Stimulated activated naive CD8-positive, alpha-beta T cell treated with anti-CD3 and anti-CD28 coated beads, Interleukin-15, Interleukin-2, amounts not matched to agents 100 U/mL and 50 U/mL, for 24 hours (primary cell): Measurements from ENCODE around the gene STIP1.
"Not testable (repeated sequence)": the region's sequence is repeated elsewhere in the genome, so short reads cannot be mapped to it uniquely, and the experiment has no call there.

Experiments used
- ATAC-seq: fragments of 150-1000 bp; cut with Tn5 transposase; one replicate; pipeline ENCODE4 v1.10.0; 2021
- DNase-seq: peaks from one replicate; pipeline ENCODE4 v3.0.0; 2021

The STIP1 gene

DNA sequence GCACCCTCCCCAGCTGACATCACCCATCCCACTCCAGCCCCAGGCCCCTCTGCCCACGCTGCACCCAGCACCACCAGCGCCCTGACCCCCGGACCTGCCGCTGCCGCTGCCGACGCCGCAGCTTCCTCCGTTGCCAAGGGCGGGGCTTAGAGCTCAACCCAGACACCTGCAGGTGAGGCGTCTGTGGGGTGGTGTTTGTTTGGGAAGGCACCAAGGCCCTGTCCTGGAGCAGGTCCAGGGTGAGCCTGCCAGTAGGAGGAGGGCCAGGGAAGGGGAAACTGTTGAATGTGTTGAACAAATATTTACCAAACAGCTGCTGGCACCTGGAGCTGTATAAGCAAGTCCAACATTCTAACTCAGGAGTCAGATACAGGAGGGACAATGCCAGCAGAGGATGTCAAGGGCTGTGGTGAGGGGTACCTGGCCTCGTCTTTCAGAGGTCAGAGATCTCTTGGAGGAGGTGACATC, 51.5 kb downstream of the STIP1 start:
- no peak for ATAC-seq

DNA sequence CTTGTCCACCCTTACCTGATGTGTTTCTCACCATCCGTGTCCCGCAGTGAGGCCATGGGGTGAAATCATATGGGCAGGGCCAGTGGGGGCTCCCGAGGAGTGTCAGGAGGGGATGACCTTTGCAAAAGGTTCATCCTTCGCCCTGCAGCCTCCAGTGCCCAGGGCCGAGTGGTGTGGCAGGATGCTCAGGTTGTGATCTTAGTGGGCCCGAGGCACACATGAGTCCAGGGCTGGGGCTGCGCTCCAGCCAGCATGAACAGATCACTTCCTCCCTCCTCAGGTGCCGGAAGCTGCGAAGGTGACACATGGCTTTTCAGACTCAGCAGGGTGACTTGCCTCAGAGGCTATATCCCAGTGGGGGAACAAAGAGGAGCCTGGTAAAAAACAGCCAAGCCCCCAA, 52.1 kb downstream of the STIP1 start:
- ATAC-seq (no peak), DNase-seq (no peak)

More for the DNA sequence above, 51.5 kb downstream of the STIP1 start:
- DNase-seq: no peak

DNA sequence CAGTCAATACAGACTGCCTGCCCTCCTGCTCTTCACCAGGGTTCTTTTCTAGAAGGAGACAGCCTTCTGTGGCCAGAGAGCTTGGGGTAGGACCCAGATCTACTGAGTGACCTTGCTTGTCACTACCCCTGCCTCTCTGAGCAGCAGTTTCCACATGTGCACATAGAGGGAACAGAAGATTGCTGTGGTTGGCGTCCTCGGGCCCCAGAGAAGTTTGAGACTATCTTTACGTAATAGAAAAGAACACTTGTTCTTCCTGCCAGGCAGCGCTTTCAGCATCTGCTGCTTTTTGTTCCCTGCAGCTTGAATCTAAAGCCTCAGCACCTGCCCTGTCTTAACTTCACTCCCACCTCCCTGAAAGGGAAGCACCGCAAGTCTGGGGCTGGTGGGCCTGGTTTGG, 53.0 kb downstream of the STIP1 start:
- ATAC-seq: no peak
- DNase-seq: no peak

DNA sequence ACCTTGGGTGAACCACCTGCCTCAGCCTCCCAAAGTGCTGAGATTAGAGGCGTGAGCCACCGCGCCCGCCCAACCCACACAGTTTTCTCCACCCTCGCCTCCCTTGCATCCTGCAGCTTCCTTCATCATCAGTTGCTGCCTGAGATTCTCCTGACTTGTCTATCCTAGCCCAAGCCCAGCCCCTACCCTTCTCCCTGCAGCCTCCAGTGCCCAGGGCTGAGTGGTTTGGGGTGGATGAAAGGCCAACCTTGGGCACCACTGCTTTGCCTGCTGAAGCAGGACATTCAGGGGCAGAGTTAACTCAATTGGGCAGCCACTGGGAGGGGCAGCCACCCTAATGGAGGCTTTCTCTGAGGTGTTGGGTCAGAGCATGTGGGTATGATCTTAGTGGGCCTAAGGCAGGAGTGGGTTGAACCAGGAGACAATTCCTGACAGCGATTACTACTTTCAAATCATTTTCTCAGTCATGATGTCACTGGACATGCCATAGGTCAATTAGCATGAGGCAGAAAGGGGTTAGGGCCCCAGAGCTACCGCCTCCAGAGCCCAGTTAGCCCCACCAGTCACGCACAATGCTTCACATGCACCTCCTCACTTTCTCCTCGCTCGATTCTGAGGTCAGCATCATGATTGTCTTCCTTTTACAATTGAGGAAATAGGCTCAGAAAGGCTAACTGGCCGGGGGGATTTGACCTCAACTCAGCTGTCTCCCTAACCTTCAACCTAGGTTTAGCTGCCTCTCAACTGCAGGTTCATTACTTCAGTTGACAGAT, 53.9 kb downstream of the STIP1 start:
- DNase-seq (no peak), ATAC-seq (no peak)

DNA sequence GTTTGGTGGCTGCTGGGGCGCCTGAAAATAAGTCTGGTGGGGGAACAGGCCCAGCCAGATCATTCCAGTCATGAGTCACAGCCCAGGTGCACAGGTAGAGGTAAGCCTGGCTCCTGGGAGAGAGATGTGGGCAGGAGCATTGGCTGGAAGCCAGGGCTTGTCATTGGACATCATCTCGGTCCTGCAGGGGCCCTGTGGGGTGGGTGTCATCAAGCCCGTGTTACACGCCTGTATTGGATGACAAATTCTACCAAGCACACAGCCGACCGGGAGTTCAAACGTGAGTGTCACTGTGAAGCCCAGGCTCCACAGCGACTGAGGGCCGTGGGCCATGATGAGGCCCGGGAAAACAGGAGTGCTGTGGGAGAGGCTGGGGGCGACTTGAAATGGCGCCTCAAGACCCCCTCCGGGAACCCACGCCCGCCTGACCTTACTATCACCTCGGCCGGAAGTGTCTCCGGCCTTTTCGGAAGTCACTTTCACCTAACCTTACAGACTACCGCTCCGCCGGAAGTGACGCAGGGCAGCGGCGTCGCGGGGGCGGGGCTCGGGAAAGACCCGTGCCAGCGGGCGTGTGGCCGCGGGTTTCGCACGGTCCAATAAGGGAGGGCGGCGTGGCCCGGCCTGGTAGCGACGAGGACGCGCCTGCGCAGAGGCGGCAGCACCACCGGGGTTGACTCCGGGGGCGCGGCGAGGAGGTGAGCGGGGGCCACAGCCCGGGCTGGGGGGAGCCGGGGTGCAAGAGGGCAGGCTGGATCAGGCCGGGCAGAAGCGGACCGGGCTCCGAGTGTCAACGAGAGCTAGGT, 54.7 kb downstream of the STIP1 start, which contains the start of gene FKBP2:
FKBP2 (plus strand) TSS at position 661 of the 806 bp plus-strand sequence. CDS start 1,293 bp downstream, outside the sequence.
- DNase-seq (peak; percentile 99), ATAC-seq (peak; percentile 66)

DNA sequence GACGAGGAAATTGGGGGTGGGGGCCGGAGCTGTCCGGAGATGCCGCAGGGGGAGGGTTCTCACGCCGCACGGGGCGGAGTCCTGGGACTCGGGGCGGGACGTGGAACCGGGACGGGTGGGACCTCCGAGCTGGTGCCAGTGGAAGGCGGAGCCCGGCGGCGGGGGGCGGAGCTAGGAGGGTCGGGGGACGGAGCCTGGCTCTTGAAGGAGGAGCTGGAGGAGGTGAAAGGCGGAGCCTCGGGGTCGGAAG, 55.2 kb downstream of the STIP1 start:
- ATAC-seq: peak; percentile 83
- peak; percentile 100 for DNase-seq

DNA sequence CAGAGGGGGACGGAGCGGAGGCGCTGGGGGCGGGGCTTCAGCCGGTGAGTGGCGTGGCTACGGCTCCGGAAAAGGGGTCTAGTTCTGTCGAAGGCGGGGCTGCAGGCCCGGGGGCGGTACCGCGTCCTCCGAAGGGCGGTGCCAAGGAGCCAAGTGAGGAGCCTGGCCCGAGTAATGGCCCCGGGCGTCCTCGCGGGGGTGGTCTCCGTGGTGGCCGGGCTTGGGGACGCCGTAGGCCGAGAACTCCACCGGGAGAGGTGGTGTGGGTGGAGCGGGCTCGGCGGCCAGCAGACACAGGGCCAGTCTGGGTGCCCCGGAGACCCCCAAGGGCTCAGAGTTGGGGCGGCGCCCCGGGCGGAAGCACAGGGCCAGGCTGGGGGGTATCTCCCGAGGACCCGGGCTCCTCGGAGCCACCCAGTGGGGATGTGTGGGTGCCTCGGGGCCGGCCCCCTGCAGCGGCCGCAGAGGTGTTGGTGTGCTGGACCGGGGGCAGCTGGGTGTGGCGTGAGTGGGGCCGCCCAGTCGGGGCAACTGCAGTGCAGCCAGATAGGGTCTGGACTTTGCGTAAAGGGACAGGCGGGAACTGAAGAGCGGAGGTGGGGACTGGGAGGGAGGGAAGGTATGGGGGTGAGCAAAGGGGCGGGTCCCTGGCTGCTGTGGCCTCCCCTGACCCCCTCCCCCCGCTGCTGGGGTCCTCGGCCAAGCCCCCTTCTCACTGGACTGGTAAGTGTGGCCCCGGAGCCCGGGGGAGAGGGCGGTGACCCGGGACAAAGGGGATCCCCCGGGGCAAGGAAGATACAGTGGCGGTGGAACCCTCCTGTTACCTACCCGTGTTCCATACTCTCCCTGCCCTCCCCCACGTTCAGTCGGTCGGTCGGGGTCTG, 55.8 kb downstream of the STIP1 start:
- ATAC-seq (peak; percentile 2), DNase-seq (peak; percentile 49)

DNA sequence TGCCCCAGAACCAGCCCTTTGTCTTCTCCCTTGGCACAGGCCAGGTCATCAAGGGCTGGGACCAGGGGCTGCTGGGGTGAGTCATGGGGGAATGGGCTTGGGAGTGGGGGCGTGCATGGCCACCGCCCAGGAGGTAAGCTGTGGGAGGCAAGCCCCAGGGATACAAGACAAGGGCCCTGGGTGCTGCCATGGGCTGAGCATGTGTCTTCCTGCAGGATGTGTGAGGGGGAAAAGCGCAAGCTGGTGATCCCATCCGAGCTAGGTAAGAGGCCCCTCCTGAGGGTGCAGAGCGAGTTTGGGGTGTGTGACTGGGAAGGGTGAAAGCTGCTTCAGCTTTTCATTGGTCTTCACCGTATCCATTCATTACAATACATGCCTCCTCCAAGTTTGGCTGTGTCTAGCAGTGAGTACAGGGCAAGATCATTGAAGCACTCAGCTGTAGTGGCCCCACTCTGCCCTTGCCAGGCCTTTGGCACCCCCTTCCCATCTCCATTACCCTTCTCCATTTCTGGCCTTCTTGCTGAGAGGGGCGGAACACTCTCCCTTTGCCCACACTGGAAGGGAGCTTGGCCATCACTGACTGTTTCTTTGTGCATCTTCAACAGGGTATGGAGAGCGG, 57.4 kb downstream of the STIP1 start:
- DNase-seq (no peak), ATAC-seq (no peak)

DNA sequence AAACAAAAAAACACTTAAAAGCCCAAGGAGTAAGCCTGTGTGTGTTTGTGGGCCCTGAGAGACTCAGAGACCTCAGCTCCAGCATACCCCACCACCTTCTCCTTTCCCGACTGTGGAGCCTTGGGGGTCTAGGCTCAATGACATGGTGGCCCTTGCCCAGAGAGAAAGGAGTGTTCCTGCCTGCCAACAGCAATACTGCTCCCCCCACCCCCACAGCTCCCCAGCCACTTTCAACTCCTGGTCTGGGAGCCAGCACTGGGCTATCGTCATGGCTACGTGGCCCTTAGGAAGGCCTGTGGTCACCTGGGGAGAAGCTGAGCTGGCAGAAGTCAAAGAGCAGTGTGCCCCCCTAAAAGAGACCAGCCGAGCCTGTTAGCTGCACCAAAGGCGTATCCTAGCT, 58.1 kb downstream of the STIP1 start:
- ATAC-seq: no peak
- no peak for DNase-seq

DNA sequence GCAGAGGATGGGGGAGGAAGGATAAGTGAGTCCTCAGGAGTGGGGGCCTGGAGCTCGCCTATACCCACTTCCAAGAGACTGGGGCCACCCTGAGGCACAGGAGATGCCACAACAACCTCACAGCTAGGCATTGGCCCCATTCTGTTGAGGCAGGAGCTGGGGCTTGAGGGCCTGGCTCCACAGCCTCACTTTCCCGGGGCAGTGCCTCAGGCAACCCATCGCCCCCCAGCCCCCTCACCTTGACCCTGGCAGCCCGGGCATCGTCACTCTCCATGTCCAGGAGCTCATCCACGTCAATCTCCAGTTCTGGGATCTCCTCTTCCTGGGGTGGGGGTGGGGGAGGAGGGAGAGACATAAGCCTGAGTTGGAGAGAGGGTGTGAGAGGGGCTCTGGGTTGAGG, 59.0 kb downstream of the STIP1 start:
- no peak for DNase-seq
- no peak for ATAC-seq

DNA sequence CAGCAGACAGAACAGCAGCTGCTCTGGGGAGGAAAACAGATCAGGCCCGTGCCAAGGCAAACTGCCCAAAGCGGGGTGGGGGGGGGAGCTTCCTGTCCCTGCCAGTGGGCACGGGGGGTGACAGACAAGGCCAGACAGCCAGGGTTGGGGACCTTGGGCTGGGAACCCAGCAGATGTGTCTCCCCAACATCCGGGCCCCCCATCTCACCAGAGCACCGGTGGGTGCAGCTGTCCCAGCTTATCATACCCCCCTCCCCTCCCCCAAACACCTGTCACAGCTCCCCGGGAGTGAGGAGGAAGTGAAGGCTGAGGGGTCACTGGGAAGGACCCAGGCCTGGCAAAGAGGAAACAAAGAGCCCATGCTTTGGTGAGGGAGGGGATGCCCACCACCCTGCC, 59.4 kb downstream of the STIP1 start:
- ATAC-seq: no peak
- DNase-seq: no peak

DNA sequence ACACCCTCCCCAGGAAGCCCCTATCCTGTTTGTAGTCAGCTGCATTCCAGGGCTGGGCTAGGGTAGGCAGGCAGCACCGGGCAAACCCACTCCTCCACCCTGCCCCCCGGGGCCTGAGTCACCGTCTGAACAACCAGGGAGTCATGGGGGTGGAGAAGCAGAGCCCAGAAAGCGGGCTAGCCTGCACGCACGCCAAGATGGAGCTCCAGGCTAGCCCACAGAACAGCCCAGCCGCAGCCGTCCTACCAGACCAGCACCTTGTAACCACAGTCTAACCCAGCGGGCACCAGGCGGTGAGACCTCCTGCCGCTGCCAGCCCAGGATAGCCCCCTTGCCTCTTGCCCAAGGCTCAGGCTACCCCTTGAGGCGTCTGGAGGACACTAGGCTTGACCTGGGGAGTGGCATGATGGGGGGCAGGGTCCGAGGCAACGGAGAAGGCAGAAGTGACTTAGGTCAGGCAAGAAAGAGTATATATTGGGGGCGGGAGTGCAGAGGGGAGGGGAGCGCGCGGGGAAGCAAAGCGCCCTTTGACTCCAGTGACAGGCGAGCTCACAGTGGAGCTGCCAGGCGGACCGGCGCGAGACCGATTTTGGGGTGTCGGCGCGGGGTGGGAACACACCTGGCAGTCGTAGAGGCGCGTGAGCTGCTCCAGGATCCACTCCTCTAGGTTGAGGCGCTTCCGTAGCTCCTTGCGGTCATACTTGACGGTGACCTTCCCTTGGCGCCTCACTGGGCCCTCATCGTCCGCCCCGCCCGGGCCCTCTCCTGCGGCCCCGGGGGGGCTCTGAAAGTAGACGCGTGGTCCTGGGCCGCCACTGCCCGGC, 60.0 kb downstream of the STIP1 start:
- ATAC-seq: peak; percentile 12
- peak; percentile 84 for DNase-seq

DNA sequence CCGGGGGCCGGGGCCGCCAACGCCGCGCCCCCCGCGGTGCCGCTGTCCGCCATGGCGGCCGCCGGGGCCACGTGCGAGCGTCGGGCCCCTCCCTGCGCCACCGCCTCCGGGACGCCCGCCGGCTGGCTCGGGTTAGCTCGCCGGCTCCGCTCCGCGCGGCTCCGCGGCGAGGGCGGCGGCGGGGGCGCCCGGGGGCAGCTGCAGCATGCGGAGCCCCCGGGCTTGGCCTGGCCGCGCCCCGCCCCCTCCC, 60.6 kb downstream of the STIP1 start:
- DNase-seq, ATAC-seq: not testable (repeated sequence)

DNA sequence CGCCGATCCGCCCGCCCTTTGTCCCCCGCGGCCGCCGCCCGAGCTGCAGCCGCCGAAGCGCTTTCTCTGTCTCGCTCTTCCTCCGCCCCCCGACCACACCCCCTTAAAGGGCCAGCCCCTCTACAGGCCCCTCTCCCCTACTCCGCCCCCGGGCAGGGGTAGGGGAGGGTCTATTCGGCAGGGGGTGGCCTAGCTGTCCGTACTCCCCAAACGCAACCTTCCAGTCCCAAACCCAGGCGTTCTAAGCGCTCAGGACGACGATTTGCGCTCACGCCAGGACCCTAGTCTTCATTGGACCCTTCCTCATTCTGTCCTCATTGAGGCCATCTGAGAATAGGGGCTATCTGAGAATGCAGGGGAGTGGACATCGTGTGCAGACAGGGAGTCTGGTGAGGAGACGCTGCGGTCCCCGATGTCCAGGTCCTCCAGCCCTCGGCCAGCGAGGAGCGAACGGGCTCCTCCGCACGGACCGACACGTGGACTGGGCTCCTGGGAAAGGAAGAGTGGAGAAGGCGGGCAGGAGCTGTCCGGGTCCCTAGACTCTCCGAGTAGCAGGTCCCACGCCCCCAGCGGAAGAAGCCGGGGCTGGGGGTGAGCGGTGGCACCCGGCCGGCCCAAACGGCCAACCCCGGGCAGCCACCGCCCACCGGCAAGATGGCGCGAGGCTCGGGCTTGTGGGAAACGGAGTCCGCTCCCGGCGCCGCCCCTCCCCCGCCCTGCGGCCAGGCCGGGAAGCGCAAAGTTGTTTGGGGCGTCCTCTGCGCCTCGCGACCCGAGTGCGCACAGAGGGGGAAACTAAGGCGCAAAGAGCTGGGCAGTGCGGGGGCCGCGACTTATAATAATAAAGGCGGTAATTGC, 61.1 kb downstream of the STIP1 start, which contains the start of gene PPP1R14B:
PPP1R14B (minus strand) TSS at position 73 of the 858 bp plus-strand sequence. CDS start 270 bp downstream, outside the sequence.
- ATAC-seq (peak; percentile 54), DNase-seq (peak; percentile 90)

DNA sequence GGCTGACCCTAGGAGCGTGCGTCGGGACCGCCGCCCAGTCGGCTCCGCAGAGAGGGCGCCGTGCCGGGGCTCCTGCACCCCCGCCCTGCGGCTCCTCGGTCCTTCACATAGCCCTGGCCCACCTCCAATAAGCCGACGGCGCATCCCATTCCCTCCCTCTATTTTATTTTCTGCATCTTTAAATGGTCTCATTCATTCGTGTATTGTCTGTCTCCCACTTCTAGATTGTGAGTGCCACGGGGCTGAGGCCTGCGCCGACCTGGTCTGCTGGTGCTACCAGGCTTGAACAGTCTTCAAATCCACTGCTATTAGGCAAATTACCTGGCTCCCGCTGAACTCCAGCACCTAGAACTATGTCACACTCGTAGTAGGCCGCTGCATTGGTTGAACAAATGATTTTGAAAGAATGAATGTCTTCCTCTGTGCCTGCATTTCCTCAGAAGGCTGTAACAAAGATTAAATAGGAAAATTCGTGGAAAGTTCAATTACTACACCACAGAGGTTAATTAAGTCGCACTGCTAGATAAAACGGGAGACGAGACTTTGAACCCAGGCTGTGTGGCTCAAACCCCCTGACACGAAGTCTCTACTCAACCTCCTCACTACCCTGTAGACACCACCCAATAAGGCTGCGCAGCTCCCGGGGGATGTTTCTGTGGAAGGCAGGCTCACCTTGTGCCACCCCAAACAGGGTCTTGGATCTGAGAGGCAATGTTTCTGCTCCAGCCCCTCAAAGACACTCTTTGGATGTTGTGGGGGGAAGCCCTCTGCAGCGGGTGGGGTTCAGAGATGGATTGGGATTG, 62.0 kb downstream of the STIP1 start:
- ATAC-seq: no peak
- DNase-seq: no peak

DNA sequence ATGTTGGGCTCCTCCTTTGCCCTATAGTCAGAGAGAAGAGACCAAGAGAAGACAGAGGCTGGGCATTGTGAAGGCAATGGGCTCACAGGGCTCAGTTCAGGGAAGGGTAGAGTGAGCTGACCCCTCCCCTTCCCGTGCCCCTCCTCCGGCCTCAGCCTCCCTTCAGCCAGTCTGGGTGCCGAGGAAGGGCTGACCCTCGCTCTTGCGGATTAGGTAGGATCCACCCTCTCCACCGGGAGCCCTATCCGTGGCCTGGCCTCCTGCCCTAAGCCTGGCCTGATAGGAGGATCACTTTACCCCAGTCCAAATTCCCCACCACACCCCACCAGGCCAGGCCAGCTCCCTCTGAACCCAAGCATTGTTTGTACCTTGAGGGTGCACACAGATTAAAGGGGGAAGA, 62.6 kb downstream of the STIP1 start:
- no peak for DNase-seq
- ATAC-seq: no peak

DNA sequence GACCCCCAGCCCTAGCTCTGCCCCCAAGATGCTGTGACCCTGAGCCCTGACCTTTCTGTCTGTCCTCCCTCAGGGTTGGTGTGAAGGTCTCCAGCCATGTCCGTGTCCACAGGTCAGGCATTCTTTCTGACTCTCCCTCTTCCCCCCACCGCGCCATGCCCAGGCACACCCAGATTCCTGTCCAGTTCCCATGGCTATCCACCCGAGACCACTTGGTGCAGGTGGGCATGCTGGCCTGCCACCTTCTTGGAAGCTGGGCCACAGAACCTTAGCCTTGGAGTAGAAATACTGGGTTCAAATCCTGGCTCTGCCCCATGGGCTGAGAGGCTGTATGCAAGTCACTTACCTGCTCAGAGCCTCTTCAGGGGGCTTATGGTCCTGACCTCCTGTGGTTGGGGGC, 63.1 kb downstream of the STIP1 start:
- DNase-seq (no peak), ATAC-seq (no peak)

DNA sequence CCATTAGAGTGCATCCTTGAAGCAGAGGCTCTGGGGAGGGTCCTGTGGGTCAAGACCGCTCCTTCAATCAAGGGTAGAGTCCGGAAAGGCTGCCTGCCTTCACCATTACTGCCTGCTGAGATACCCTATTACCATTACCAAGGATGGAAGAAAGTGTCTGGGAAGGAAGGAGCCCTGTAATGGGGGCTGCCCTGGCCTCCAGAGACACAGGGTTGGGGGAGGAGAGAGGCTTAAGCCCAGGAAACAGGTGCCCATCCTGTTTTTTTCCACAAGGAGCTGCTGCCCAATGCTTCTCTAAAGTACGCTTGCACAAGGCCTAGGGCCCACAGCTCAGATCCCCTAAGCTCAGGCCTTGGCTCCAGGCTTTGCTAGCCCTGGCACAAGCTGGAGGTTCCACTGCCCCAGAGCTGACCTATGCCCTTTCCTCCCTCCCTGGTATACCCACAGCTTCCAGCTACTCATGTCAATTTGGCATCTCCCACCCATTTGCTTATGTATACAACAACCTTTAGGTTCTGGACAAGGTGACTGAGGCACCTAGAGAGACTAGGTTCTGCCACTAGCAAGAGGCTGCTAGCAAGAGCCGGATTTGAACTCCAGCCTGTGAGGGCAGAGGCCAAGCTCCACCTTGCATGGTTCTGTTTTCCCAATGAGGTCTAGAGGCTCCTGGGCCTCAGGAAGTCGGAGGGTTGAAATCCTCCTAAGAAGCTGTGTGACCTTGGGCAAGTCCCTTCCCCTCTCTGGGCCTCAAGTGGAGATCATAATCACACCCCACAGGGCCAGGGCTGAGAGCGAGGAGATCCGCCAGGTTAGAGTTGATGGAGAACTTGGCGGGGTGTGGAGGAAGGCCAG, 63.8 kb downstream of the STIP1 start:
- DNase-seq: no peak

More for the DNA sequence above, 63.8 kb downstream of the STIP1 start:
- no peak for ATAC-seq
